PFSK-1 (cell line): ENCODE data around the gene SPO11.

Source experiments
- POLR2AphosphoS5 ChIP-seq: IDR thresholded peaks from 2 replicates; pipeline ENCODE4 v1.6.1; 2012; ENCODE audit warnings: low read depth, mild to moderate bottlenecking, control low read depth, low read length, moderate library complexity
- SIN3A ChIP-seq: IDR thresholded peaks from 2 replicates; pipeline ENCODE4 v1.6.1; 2012; ENCODE audit warnings: mild to moderate bottlenecking, low read length, moderate library complexity, borderline replicate concordance; ENCODE audit not compliant: insufficient read depth

GRCh38 chr20:57315976-57316480 is 13.6 kb upstream of the SPO11 start:
- TF ChIP-seq POLR2AphosphoS5 (no peak), SIN3A (no peak)
